ENCODE data around the gene LGR6.

GRCh38 chr1:202203238-202204039, 9.8 kb downstream of the LGR6 start:
- TF ChIP-seq FOS (IDR thresholded peaks at IDR 0.05; ENCODE audit: low read depth, low read length) (no peak), RCOR1 (IDR thresholded peaks at IDR 0.05; ENCODE audit: insufficient replicate concordance, low read length) (no peak), POLR2A (IDR thresholded peaks at IDR 0.05; ENCODE audit: low read depth, low read length) (no peak), CTCF (conservative IDR thresholded peaks at IDR 0.05; ENCODE audit: low read depth, low read length) (no peak), MAZ (IDR thresholded peaks at IDR 0.05; ENCODE audit: borderline replicate concordance, low read depth, low read length) (no peak), CHD1 (IDR thresholded peaks at IDR 0.05; ENCODE audit: low read depth, low read length) (no peak), MXI1 (IDR thresholded peaks at IDR 0.05; ENCODE audit: borderline replicate concordance, low read depth, low read length) (no peak), SMC3 (IDR thresholded peaks at IDR 0.05; ENCODE audit: low read depth, low read length) (no peak), ELK1 (IDR thresholded peaks at IDR 0.05; ENCODE audit: borderline replicate concordance, low read depth, low read length) (no peak), RAD21 (IDR thresholded peaks at IDR 0.05; ENCODE audit: low read length) (no peak), RFX5 (IDR thresholded peaks at IDR 0.05; ENCODE audit: low read depth, low read length) (no peak)
